ENCODE results near the gene DCUN1D2.

- no peak for TF ChIP-seq CTCF (IDR thresholded peaks at IDR 0.05)
- TF ChIP-seq EZH2 (IDR thresholded peaks at IDR 0.05) = no peak
These were observed 35.1 kb downstream of the DCUN1D2 start for GRCh38 chr13:113455384-113455783.
